Effector memory CD4-positive, alpha-beta T cell (primary cell): ENCODE results near the gene ISM1.
A peak's percentile ranks its signal among the peaks of the same experiment; 100 is the strongest.

Experiments used
- DNase-seq, 3 donors: peaks; one replicate each; pipeline ENCODE4 v3.0.0-alpha.2; 2020
- H3K27ac ChIP-seq: 2 replicates; pipeline ENCODE4 v1.7.0; 2013; ENCODE audit warnings: mild to moderate bottlenecking, low read length, moderate library complexity; ENCODE audit not compliant: insufficient read depth, poor library complexity, severe bottlenecking
- H3K27me3 ChIP-seq: replicated peaks from 2 replicates; pipeline ENCODE4 v1.7.0; 2013; ENCODE audit warnings: mild to moderate bottlenecking, low read length; ENCODE audit not compliant: insufficient read depth, control insufficient read depth, poor library complexity, severe bottlenecking
- H3K36me3 ChIP-seq: 2 replicates; pipeline ENCODE4 v1.7.0; 2013; ENCODE audit warnings: mild to moderate bottlenecking, low read length, moderate library complexity; ENCODE audit not compliant: control insufficient read depth, insufficient read depth
- H3K4me1 ChIP-seq: 2 replicates; pipeline ENCODE4 v1.7.0; 2013; ENCODE audit warnings: low read length, mild to moderate bottlenecking; ENCODE audit not compliant: control insufficient read depth, insufficient read depth, poor library complexity, severe bottlenecking
- H3K4me3 ChIP-seq: 2 replicates; pipeline ENCODE4 v1.7.0; 2013; ENCODE audit warnings: low read length, low read depth, mild to moderate bottlenecking; ENCODE audit not compliant: insufficient read depth, poor library complexity, severe bottlenecking
- H3K9me3 ChIP-seq: 2 replicates; pipeline ENCODE4 v1.7.0; 2013; ENCODE audit warnings: mild to moderate bottlenecking, low read length, moderate library complexity; ENCODE audit not compliant: control insufficient read depth

The ISM1 gene

DNA sequence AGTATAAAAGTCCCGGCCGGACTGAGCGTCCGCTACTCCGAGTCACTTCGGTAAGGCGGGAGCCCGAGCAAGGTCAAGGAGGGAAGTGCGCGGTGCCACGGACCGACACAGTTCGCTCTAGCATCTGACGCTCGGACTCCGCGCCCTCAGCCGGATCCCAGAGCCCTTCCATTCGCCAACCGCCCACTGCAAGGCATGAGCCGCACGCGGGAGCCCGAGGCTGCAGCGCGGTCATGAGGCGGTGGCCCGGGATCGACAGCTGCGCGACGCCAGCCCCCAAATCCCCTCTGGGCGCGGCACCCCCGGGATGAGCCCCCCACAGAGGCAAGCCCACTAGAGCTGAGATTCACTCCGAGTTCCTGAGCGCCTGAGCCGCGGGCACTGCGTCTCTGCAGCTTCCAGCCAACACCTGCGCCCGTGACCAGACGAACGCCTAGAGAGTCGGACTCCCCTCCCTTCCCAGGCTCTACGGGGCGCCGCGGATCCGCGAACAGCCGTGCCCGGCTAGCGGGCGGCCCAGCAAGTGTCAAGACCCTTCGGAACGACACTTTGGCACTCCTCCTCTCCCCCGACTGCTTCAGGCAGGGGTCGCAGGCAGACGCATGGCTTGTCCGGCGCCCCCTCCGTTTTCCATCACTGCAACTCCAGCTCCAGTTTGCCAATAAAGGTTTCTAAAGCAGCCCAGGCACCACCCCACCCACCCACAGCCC lies 725 bp upstream of the ISM1 start:
- peak overlapping the region; percentile 45 for H3K27ac ChIP-seq
- no peak for DNase-seq
- H3K4me1 ChIP-seq: peaks cover 9% of the 10 kb centered on the region
- peaks cover 4% of the 10 kb centered on the region for H3K27me3 ChIP-seq
- no peaks in the 10 kb centered on the region for H3K36me3 ChIP-seq
- H3K9me3 ChIP-seq: no peaks in the 10 kb centered on the region
- H3K4me3 ChIP-seq: peak overlapping the region; percentile 71

GRCh38 chr20:13221313-13221672 lies 219 bp downstream of the ISM1 start:
- Histone ChIP-seq H3K27ac (peak overlapping the region; percentile 45), H3K9me3 (no peaks in the 10 kb centered on the region), H3K4me3 (peak overlapping the region; percentile 71), H3K36me3 (no peaks in the 10 kb centered on the region), H3K4me1 (peaks cover 9% of the 10 kb centered on the region), H3K27me3 (peaks cover 4% of the 10 kb centered on the region)
- DNase-seq: no peak

GRCh38 chr20:13221673-13222318 lies 722 bp downstream of the ISM1 start:
- Histone ChIP-seq H3K36me3 (no peaks in the 10 kb centered on the region), H3K9me3 (no peaks in the 10 kb centered on the region), H3K27me3 (peaks cover 4% of the 10 kb centered on the region), H3K27ac (peak overlapping the region; percentile 25), H3K4me1 (peaks cover 9% of the 10 kb centered on the region), H3K4me3 (peak overlapping the region; percentile 67)
- DNase-seq: peak; percentile 29 to 48 (median 36)

DNA sequence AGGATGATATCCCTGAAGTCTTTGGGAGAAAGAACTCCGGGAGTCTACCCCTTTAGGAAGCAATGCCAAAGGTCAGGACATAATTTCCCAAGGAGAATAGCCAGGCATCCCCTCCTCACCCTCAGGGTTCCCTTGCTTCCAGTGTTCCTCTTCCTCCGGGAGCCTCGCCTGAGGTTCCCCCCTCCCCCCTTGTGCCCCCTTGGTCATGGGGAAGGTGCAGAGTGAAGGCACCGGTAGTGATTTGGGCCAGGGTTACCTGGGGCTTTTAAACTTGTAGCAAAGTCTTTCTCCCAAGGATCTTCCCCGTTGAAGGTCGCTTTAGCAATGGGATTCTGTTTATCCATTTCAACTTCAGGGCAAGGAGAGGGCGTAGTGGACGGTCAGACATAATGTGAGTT lies 1.2 kb downstream of the ISM1 start:
- H3K9me3 ChIP-seq: no peaks in the 10 kb centered on the region
- H3K4me1 ChIP-seq: peaks cover 9% of the 10 kb centered on the region
- no peak for DNase-seq
- peak overlapping the region; percentile 67 for H3K4me3 ChIP-seq
- H3K36me3 ChIP-seq: no peaks in the 10 kb centered on the region
- H3K27me3 ChIP-seq: peaks cover 4% of the 10 kb centered on the region
- H3K27ac ChIP-seq: peak overlapping the region; percentile 25

- peaks cover 4% of the 10 kb centered on the region for H3K27me3 ChIP-seq
- no peaks in the 10 kb centered on the region for H3K36me3 ChIP-seq
- H3K27ac ChIP-seq: no peak overlapping the region
- no peaks in the 10 kb centered on the region for H3K9me3 ChIP-seq
- H3K4me3 ChIP-seq: no peak overlapping the region
- DNase-seq: no peak
- H3K4me1 ChIP-seq: peaks cover 9% of the 10 kb centered on the region
Observed at GRCh38 chr20:13223736-13224520, 2.9 kb downstream of the ISM1 start.

GRCh38 chr20:13226367-13226766 lies 5.3 kb downstream of the ISM1 start:
- H3K4me1 ChIP-seq: peaks cover 21% of the 10 kb centered on the region
- no peak overlapping the region for H3K4me3 ChIP-seq
- no peaks in the 10 kb centered on the region for H3K27me3 ChIP-seq
- H3K27ac ChIP-seq: no peak overlapping the region
- no peak for DNase-seq
- no peaks in the 10 kb centered on the region for H3K36me3 ChIP-seq
- no peaks in the 10 kb centered on the region for H3K9me3 ChIP-seq

DNA sequence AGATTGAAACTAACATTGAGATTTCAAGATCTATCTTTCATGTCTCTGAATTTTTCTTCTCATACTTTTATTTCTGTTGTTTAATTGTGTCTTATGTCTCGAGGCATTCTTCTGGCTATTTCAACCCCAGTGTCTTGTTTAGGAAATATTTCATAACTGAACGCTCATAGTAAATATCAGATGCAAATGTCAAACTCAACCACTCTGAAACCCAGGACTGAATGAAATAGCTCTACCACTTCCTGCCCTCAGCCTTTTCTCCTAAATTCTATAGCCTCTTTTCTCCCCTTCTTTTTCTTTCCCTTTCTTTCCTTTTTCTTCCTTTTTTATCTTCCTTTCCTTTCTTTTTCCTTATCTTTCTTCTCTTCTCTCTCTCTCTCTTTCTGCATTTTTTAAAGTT lies 7.7 kb downstream of the ISM1 start:
- Histone ChIP-seq H3K9me3 (no peaks in the 10 kb centered on the region), H3K4me3 (no peak overlapping the region), H3K4me1 (peaks cover 15% of the 10 kb centered on the region), H3K27me3 (no peaks in the 10 kb centered on the region), H3K27ac (peak overlapping the region; percentile 40), H3K36me3 (no peaks in the 10 kb centered on the region)
- DNase-seq: no peak

DNA sequence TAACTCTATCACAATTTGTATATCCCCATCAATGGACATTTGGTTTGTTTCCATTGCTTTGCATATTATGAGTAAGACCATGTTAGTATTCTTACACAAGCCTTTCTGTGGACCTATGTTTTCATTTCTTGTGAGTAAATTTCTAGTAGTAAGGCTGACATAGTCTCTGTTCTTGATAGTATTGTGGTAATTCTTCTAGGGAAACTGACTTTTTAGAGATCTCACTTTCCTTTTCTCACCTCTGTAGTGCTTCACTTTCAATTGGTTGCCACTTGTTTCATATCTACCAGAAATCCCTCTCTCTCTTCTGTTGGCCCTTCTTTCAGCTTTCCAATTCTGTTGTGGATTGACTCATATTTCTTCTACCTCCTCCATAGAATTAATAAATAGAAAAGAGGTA lies 8.5 kb downstream of the ISM1 start:
- peak overlapping the region; percentile 78 for H3K27ac ChIP-seq
- no peak overlapping the region for H3K4me3 ChIP-seq
- no peaks in the 10 kb centered on the region for H3K36me3 ChIP-seq
- no peak for DNase-seq
- peaks cover 15% of the 10 kb centered on the region for H3K4me1 ChIP-seq
- H3K9me3 ChIP-seq: no peaks in the 10 kb centered on the region
- H3K27me3 ChIP-seq: no peaks in the 10 kb centered on the region

- H3K4me3 ChIP-seq: peak overlapping the region; percentile 4
- peak overlapping the region; percentile 78 for H3K27ac ChIP-seq
- H3K9me3 ChIP-seq: no peaks in the 10 kb centered on the region
- H3K36me3 ChIP-seq: no peaks in the 10 kb centered on the region
- no peaks in the 10 kb centered on the region for H3K27me3 ChIP-seq
- peak in 2 of 3 donors; percentile 26 to 38 for DNase-seq
- peaks cover 15% of the 10 kb centered on the region for H3K4me1 ChIP-seq
Observed at GRCh38 chr20:13231031-13231752, 10.1 kb downstream of the ISM1 start.
